ENCODE data around the gene SYDE1.
"Not testable (repeated sequence)": the region's sequence is repeated elsewhere in the genome, so short reads cannot be mapped to it uniquely, and the experiment has no call there.

DNA sequence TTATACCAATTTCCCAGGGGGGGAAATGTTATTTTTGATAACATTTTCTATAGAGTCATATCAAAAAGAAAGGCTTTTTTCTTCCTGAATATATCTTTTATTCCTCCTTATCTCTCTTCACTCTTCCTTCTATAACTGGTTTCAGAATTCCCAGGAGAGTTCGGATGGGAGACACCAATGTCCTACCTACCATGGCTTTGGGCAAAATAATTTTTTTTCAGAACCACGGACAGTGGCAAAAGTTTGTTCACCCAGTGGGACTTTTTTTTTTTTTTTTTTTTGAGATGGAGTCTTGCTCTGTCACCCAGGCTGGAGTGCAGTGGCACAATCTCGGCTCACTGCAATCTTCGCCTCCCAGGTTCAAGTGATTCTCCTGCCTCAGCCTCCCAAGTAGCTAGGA lies 27.2 kb upstream of the SYDE1 start:
- TF ChIP-seq, protein P1, sequence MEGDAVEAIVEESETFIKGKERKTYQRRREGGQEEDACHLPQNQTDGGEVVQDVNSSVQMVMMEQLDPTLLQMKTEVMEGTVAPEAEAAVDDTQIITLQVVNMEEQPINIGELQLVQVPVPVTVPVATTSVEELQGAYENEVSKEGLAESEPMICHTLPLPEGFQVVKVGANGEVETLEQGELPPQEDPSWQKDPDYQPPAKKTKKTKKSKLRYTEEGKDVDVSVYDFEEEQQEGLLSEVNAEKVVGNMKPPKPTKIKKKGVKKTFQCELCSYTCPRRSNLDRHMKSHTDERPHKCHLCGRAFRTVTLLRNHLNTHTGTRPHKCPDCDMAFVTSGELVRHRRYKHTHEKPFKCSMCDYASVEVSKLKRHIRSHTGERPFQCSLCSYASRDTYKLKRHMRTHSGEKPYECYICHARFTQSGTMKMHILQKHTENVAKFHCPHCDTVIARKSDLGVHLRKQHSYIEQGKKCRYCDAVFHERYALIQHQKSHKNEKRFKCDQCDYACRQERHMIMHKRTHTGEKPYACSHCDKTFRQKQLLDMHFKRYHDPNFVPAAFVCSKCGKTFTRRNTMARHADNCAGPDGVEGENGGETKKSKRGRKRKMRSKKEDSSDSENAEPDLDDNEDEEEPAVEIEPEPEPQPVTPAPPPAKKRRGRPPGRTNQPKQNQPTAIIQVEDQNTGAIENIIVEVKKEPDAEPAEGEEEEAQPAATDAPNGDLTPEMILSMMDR (conservative IDR thresholded peaks at IDR 0.05), result not testable (repeated sequence)
- not testable (repeated sequence) for TF ChIP-seq ZFX (IDR thresholded peaks at IDR 0.05)

Data from C4-2B (cell line).